Activated T-cell treated with anti-CD3 and anti-CD28 coated beads, Interleukin-2, amount 50 U/mL, for 4 hours (primary cell): ENCODE data around the gene SNCAIP. TPM values are rescaled to one million over a fixed set of nuclear protein-coding genes. Genes with fewer than 3 reads are reported as not detected.
"Not testable (repeated sequence)": the region's sequence is repeated elsewhere in the genome, so short reads cannot be mapped to it uniquely, and the experiment has no call there.

Experiments used
- ATAC-seq, 2 donors: fragments of 200-7000 bp; cut with Tn5 transposase; one replicate each; pipeline ENCODE4 v1.10.0; 2021
- DNase-seq: peaks from one replicate; pipeline ENCODE4 v3.0.0-alpha.2; 2020
- H3K27me3 Mint-ChIP-seq: one replicate; pipeline ENCODE4 v1.8.0; 2021; ENCODE audit warnings: low read depth, mixed read lengths
- H3K36me3 Mint-ChIP-seq: one replicate; pipeline ENCODE4 v1.8.0; 2022; ENCODE audit warnings: mixed read lengths; ENCODE audit not compliant: insufficient read depth
- H3K4me1 Mint-ChIP-seq: one replicate; pipeline ENCODE4 v1.8.0; 2021; ENCODE audit warnings: low read depth, mixed read lengths
- H3K4me3 Mint-ChIP-seq: one replicate; pipeline ENCODE4 v1.8.0; 2021; ENCODE audit warnings: mild to moderate bottlenecking, moderate library complexity, mixed read lengths
- H3K9me3 Mint-ChIP-seq: one replicate; pipeline ENCODE4 v1.8.0; 2021; ENCODE audit warnings: mixed read lengths
- total RNA-seq, 3 donors: library from RNA; stranded (reverse); gene quantifications; one replicate each; pipeline ENCODE4 v1.2.1, GENCODE V29; 2021

The SNCAIP gene
- total RNA-seq, 3 donors from 2014 or later, result not detected

GRCh38 chr5:122358372-122358979, 46.4 kb downstream of the SNCAIP start:
- no peaks in the 10 kb centered on the region for H3K4me1 Mint-ChIP-seq
- no peaks in the 10 kb centered on the region for H3K36me3 Mint-ChIP-seq
- DNase-seq (no peak), ATAC-seq (no peak)
- no peak overlapping the region for H3K4me3 Mint-ChIP-seq
- no peaks in the 10 kb centered on the region for H3K9me3 Mint-ChIP-seq
- peaks cover 3% of the 10 kb centered on the region for H3K27me3 Mint-ChIP-seq

- ATAC-seq, result no peak
- no peak overlapping the region for H3K4me3 Mint-ChIP-seq
- H3K9me3 Mint-ChIP-seq, result peaks cover 3% of the 10 kb centered on the region
- no peak for DNase-seq
- no peaks in the 10 kb centered on the region for H3K36me3 Mint-ChIP-seq
- H3K27me3 Mint-ChIP-seq, result peaks cover 6% of the 10 kb centered on the region
- H3K4me1 Mint-ChIP-seq, result no peaks in the 10 kb centered on the region
Measured at GRCh38 chr5:122362361-122362760, 50.3 kb downstream of the SNCAIP start.

- ATAC-seq, result no peak
- Mint-ChIP-seq H3K36me3 (no peaks in the 10 kb centered on the region), H3K4me1 (no peaks in the 10 kb centered on the region), H3K9me3 (peaks cover 3% of the 10 kb centered on the region), H3K27me3 (peaks cover 6% of the 10 kb centered on the region), H3K4me3 (no peak overlapping the region)
- no peak for DNase-seq
Measured at GRCh38 chr5:122363623-122364022, 51.6 kb downstream of the SNCAIP start.

- H3K4me3 Mint-ChIP-seq, result no peak overlapping the region
- H3K36me3 Mint-ChIP-seq, result no peaks in the 10 kb centered on the region
- peaks cover 3% of the 10 kb centered on the region for H3K27me3 Mint-ChIP-seq
- H3K9me3 Mint-ChIP-seq, result peaks cover 3% of the 10 kb centered on the region
- DNase-seq (no peak), ATAC-seq (no peak)
- no peaks in the 10 kb centered on the region for H3K4me1 Mint-ChIP-seq
Measured at GRCh38 chr5:122366501-122366900, 54.5 kb downstream of the SNCAIP start.

GRCh38 chr5:122367456-122367855, 55.4 kb downstream of the SNCAIP start:
- Mint-ChIP-seq H3K36me3 (no peaks in the 10 kb centered on the region), H3K4me1 (no peaks in the 10 kb centered on the region), H3K9me3 (peaks cover 3% of the 10 kb centered on the region), H3K27me3 (peaks cover 3% of the 10 kb centered on the region), H3K4me3 (no peak overlapping the region)
- ATAC-seq (no peak), DNase-seq (no peak)

GRCh38 chr5:122368510-122369251, 56.6 kb downstream of the SNCAIP start:
- H3K4me3 Mint-ChIP-seq, result no peak overlapping the region
- no peak for DNase-seq
- peaks cover 3% of the 10 kb centered on the region for H3K9me3 Mint-ChIP-seq
- H3K36me3 Mint-ChIP-seq, result no peaks in the 10 kb centered on the region
- peaks cover 3% of the 10 kb centered on the region for H3K27me3 Mint-ChIP-seq
- no peaks in the 10 kb centered on the region for H3K4me1 Mint-ChIP-seq
- ATAC-seq, result no peak

- H3K36me3 Mint-ChIP-seq, result no peaks in the 10 kb centered on the region
- no peak overlapping the region for H3K4me3 Mint-ChIP-seq
- H3K9me3 Mint-ChIP-seq, result peaks cover 3% of the 10 kb centered on the region
- no peak for DNase-seq
- ATAC-seq, result no peak
- peaks cover 3% of the 10 kb centered on the region for H3K27me3 Mint-ChIP-seq
- no peaks in the 10 kb centered on the region for H3K4me1 Mint-ChIP-seq
Measured at GRCh38 chr5:122369253-122369815, 57.3 kb downstream of the SNCAIP start.

- Mint-ChIP-seq H3K4me3 (no peak overlapping the region), H3K4me1 (no peaks in the 10 kb centered on the region), H3K36me3 (no peaks in the 10 kb centered on the region), H3K9me3 (no peaks in the 10 kb centered on the region), H3K27me3 (no peaks in the 10 kb centered on the region)
- ATAC-seq (no peak), DNase-seq (no peak)
Measured at GRCh38 chr5:122371511-122372151, 59.6 kb downstream of the SNCAIP start.

GRCh38 chr5:122374110-122374509, 62.1 kb downstream of the SNCAIP start:
- Mint-ChIP-seq H3K27me3 (no peaks in the 10 kb centered on the region), H3K4me1 (no peaks in the 10 kb centered on the region), H3K9me3 (no peaks in the 10 kb centered on the region), H3K4me3 (no peak overlapping the region), H3K36me3 (no peaks in the 10 kb centered on the region)
- ATAC-seq (no peak), DNase-seq (no peak)

- Mint-ChIP-seq H3K27me3 (no peaks in the 10 kb centered on the region), H3K36me3 (no peaks in the 10 kb centered on the region), H3K4me3 (no peak overlapping the region), H3K9me3 (no peaks in the 10 kb centered on the region), H3K4me1 (no peaks in the 10 kb centered on the region)
- DNase-seq (no peak), ATAC-seq (no peak)
Measured at GRCh38 chr5:122375801-122376200, 63.8 kb downstream of the SNCAIP start.

GRCh38 chr5:122376250-122376649, 64.2 kb downstream of the SNCAIP start:
- Mint-ChIP-seq H3K27me3 (no peaks in the 10 kb centered on the region), H3K9me3 (no peaks in the 10 kb centered on the region), H3K4me1 (no peaks in the 10 kb centered on the region), H3K4me3 (no peak overlapping the region), H3K36me3 (no peaks in the 10 kb centered on the region)
- ATAC-seq, result no peak
- no peak for DNase-seq

- H3K4me3 Mint-ChIP-seq, result no peak overlapping the region
- H3K4me1 Mint-ChIP-seq, result no peaks in the 10 kb centered on the region
- H3K36me3 Mint-ChIP-seq, result no peaks in the 10 kb centered on the region
- H3K9me3 Mint-ChIP-seq, result no peaks in the 10 kb centered on the region
- no peaks in the 10 kb centered on the region for H3K27me3 Mint-ChIP-seq
- ATAC-seq, result no peak
- DNase-seq, result no peak
Measured at GRCh38 chr5:122377026-122377425, 65.0 kb downstream of the SNCAIP start.

GRCh38 chr5:122382938-122383337, 70.9 kb downstream of the SNCAIP start:
- not testable (repeated sequence) for H3K4me3 Mint-ChIP-seq, H3K4me1 Mint-ChIP-seq, H3K36me3 Mint-ChIP-seq, H3K9me3 Mint-ChIP-seq, ATAC-seq, H3K27me3 Mint-ChIP-seq, DNase-seq

- Mint-ChIP-seq H3K9me3 (no peaks in the 10 kb centered on the region), H3K36me3 (no peaks in the 10 kb centered on the region), H3K4me3 (no peak overlapping the region), H3K4me1 (no peaks in the 10 kb centered on the region), H3K27me3 (no peaks in the 10 kb centered on the region)
- DNase-seq, result no peak
- no peak for ATAC-seq
Measured at GRCh38 chr5:122384739-122385235, 72.8 kb downstream of the SNCAIP start.
